GM18858 (cell line): ENCODE data around the gene SLC2A10.

Experiments
- ATAC-seq: cut with Tn5 transposase; IDR thresholded peaks from one replicate; pipeline ENCODE4 v1.9.1; 2021; ENCODE audit not compliant: unreplicated experiment

The SLC2A10 gene

DNA sequence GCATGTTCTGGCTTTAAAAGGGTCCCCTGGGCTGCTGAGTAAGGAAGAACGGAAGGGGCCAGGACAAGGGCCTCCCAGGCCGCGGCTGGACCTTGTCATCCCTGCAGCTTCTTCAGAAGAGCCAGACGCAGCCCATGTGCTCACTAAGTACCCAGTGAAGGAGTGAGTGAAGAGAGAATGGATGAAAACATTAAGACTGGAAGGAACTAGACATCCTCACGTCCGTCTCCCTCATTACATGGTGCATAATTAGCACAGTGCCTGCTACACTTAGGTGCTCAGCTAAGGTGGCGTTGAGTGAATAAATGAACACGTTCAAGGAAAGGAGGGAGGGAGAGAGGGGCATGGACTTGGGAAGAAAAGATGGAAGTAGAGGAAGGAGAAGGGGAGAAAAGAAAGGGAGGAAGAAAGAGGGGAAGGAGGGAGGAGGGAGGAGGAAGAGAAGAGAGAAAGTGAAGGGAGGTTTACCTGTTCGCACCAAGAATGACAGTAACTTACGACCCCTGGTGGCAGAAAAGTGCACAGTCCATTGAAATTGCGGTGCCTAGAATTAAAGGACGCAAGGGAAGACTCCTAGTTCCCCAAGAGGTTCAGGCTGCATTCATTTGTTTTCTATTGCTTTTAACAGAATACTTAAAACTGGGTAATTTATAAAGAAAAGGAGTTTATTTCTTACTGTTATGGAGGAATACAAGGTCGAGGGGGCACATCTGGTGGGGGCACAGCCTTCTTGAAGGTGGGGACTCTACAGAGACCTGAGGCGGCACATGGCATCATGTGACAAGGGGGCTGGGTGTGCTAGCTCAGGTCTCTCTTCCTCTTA, 28.2 kb upstream of the SLC2A10 start:
- ATAC-seq, result no peak

- ATAC-seq, result no peak
These were observed 27.2 kb upstream of the SLC2A10 start for GRCh38 chr20:46682063-46682821.

- ATAC-seq, result no peak
These were observed 26.3 kb upstream of the SLC2A10 start for GRCh38 chr20:46683011-46683667.

GRCh38 chr20:46683668-46683938, 25.8 kb upstream of the SLC2A10 start:
- ATAC-seq, result no peak

- no peak for ATAC-seq
These were observed 25.3 kb upstream of the SLC2A10 start for GRCh38 chr20:46683939-46684750.

DNA sequence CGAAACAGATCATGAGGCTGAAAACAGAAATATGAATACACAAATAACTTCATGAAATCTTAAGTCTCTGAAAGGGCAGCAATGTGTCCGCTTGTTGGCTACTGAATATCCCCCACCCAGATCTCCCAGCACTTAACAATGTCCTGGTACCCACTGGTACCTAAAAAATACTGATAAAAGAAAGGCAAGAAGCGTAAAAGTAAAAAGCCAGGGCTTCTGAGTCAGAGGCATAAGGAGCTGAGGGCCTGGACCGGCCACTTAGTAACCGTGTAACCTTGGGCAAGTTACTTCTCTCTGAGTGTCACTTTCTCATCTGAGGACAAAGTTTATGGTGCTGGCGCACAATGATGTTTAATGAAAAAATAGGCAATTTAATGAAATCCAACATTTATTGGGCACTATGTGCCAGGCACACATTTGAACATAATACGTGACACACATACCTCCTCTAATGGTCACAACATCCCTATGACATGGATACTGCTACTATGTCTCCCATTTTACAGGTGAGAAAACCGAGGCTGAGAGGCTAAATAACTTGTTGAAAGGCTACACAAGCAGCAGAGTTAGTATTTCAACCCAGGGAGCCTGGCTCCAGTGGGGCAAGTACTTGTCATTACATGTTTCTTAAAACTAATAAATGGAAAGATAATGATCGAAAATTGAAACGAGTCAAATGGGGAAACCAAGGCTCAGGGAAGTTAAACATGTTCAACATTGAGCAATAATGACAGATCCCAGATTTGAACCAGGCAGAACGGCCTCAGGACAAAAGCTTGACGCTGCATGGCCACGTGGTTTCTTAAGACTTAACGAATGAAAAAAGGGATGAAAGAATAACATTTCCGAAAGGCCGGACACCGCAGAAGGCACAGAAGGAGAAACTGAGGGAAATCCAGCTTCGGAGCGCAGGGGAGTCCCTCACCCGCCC, 21.0 kb upstream of the SLC2A10 start:
- no peak for ATAC-seq

GRCh38 chr20:46689082-46689753, 20.2 kb upstream of the SLC2A10 start, which contains the start of gene TP53RK:
TSS of gene TP53RK (minus strand) at chr20:46689444. CDS start at chr20:46689414, 30 bp downstream.
- ATAC-seq, result peak; percentile 78

DNA sequence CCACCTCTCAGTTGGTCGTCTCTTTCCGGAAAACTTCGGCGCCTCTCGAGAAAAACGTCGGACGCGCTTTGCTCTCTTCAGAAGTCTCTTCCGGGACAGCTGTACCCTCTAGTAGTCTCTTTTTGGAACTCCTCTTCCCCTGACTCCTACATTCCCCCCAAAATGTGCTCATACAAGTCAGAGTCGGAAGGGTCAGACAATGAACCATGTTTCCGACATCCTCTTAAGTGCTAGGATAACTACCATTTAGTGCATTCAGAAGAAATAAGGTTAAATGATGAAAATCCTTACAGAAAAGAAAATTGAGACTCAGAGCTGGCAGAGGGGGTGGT, 19.7 kb upstream of the SLC2A10 start:
- no peak for ATAC-seq

DNA sequence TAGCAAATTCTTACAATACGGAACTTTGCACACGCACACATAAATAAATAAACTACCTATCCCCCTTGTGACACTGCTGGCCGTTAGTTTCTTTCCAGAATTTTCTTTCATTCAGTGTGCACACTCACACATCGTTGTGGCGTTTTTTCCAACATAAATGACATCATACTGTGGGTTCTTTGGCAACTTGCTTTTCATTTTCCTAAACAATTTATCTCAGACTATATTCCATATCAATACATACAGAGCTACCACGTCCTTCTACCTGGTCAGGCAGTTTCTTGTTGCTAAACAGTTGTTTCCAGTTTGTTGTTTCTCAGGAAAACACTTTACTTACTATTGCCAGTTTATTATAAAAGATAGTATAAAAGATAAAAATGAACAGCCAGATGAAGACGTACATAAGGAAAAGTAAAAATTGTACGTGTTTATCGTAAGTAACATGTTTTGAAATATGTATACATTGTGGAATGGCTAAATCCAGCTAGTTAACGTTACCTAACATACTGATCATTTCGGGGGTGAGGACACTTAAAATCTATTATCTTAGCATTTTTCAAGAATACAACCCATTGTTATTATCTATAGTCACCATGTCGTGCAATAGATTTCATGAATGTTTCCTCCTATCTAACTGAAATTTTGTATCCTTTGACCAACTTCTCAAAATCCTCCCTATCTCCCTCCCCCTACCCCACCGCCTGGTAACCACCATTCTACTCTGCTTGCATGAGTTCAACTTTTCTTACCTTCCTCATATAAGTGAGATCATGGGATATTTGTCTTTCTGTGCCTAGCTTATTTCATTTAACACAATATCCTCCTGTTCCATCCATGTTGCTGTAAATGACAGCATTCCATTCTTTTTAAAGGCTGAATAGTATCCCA, 19.0 kb upstream of the SLC2A10 start:
- no peak for ATAC-seq

GRCh38 chr20:46691196-46691595, 18.3 kb upstream of the SLC2A10 start:
- no peak for ATAC-seq

DNA sequence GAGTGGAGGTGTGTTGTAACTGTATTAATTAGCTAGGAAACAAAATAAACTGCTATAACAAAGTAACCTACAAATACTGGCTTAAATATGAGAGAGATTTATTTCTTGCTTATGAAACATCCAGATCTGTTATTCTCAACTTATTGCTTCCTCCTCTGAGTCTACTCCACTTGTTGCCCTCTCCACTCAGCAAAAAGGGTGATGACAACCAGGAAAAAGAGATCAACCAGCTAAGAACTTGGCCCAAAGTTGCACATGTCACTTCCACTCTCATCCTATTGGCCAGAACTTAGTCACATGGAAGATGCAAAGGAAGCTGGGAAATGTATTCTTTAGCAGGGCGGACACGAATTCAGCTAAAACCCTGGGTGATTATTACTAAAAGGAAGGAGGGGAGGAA, 15.0 kb upstream of the SLC2A10 start:
- no peak for ATAC-seq

DNA sequence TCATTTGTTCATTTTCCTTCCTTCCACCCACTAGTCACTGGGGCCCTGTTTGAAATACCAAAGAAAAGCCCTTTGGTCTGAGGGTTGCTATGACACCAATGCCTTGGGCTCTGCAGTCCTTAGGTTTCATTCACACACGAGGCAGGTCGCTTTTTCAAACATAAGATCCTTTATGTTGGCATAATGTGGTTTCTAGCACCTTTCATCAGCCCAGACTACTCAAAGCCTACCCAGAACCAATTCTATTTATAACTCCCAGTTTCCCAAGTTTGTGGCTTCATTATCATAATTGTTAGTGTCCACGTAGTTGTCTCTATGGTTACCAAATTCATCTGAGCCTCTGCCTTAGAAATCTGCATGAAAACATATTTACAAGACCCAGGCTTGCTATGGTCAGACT, 13.6 kb upstream of the SLC2A10 start:
- no peak for ATAC-seq

- no peak for ATAC-seq
These were observed 12.6 kb upstream of the SLC2A10 start for GRCh38 chr20:46696791-46697279.

DNA sequence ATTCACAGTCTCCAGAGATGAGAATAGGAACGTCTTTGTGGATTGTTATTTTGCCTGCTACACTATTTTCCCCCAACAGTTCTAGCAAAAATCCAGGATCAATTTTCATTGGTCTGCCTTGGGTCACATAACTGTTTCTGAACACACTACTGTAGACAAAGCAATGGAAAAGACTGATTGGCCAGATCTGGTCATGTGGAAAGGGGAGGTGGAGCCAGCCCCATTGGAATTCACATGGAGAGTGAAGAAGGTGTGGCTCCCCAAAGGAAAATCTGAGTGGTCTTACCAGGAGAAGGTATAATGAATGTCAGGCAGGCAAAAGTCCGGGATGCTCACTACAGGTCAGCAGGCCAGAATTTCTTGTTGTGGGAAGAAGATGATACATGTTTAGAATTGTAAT, 10.7 kb upstream of the SLC2A10 start:
- ATAC-seq, result no peak

DNA sequence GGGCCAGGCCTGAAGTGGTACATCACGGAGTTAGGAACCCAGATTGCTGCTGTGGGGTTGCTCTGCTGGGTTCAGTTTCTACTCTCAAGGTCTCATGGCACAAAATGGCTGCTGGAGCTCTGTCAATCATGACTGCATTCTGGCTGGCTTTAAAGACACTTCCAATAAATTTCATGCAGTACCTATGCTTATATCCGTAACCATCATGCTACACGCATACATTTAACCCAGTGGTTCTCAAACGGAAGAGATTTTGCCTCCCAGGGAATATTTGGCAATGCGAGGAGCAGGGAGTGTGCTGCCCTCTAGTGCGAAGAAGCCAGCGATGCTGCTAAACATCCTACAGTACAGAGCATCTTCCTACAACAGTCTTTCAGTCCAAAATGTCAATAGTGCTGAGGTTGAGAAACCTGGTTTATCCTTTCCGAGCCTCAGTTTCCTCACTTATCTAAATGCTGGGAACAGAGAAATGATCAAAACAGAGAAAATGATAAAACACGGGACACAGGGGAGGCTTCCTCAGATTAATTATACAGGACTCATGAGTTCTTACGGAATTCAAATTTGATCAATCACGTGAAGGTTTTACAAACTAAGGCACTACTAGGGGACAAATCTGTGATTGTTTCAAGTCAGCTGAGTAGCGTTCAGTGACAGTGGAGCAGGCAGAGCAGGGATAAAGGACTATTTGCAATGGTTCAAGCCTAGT, 9.6 kb upstream of the SLC2A10 start:
- ATAC-seq, result no peak

DNA sequence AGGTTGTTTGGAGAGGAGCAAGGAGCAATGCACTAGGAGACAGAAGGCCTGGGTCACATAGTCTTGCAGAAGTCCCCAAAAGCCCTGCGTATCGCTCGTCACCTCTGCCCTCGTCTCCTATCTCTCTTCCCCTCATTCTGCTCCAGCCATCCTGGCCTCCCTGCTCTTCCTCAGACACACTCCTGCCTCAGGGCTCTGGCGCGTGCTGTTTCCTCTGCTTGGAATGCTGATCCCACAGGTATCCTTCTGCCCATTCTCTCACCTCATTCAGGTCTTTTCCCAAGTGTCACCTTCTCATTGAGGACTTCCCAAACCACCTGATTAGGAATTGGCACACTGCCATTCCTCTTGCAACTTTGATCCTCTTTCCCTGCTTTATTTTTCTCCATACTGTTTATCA, 9.0 kb upstream of the SLC2A10 start:
- no peak for ATAC-seq

DNA sequence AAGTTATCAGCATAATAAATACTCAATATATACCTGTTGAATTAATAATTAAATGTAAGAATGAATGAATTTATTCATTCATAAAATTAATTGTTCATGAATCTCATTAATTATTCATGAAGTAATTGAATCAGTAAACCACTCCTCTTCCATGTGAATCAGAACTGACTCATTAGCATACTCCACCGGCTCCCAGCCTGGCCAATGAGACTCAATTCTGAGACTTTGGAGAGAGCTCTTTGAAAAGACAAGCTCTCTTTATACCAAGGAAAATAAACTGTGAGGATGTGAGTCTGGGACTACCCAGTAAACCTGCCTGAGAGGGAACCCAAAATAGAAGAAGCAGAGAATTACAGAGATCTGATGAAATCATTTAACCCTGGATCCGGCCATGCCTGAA, 8.4 kb upstream of the SLC2A10 start:
- no peak for ATAC-seq

DNA sequence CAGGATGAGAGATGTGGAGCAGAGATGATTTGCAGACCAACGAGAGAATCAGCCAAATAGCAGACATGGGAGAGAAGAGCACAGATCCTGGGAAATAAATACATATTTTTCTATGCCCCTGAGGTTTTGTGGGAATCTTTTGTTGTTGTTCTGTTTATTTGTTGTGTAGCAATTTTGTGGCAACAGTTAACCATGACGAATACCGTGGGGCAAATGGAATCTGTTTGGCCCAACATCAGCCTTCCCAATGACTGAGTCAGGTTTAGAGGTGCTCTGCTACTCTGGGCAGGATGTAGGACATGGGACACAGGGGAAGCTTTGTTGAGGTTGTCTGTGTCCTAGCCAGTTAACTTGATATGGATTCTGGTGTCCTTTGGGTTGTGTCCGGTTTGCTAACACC, 7.9 kb upstream of the SLC2A10 start:
- ATAC-seq, result no peak
